GM19438 (cell line): ENCODE measurements around the gene ZBTB8OS.
"Not testable (repeated sequence)": the region's sequence is repeated elsewhere in the genome, so short reads cannot be mapped to it uniquely, and the experiment has no call there.

Source experiments
- ATAC-seq: cut with Tn5 transposase; IDR thresholded peaks from one replicate; pipeline ENCODE4 v1.9.1; 2021; ENCODE audit warnings: low read depth; ENCODE audit not compliant: unreplicated experiment

Gene ZBTB8OS

GRCh38 chr1:32650248-32650751 lies at the start of gene ZBTB8OS:
TSS of gene ZBTB8OS (minus strand) at chr1:32650550. CDS start at chr1:32650529, 21 bp downstream.
- peak; percentile 61 for ATAC-seq

GRCh38 chr1:32696996-32697395 lies 46.6 kb upstream of the ZBTB8OS start:
- ATAC-seq: not testable (repeated sequence)

GRCh38 chr1:32696041-32696440 lies 45.7 kb upstream of the ZBTB8OS start:
- no peak for ATAC-seq

GRCh38 chr1:32695098-32695904 lies 45.0 kb upstream of the ZBTB8OS start:
- ATAC-seq: no peak

- ATAC-seq: no peak
Measured at GRCh38 chr1:32693455-32694174, 43.3 kb upstream of the ZBTB8OS start.

- ATAC-seq: no peak
Measured at GRCh38 chr1:32686387-32686786, 36.0 kb upstream of the ZBTB8OS start.

- ATAC-seq: no peak
Measured at GRCh38 chr1:32685498-32685897, 35.1 kb upstream of the ZBTB8OS start.

GRCh38 chr1:32684167-32684811 lies 33.9 kb upstream of the ZBTB8OS start:
- ATAC-seq: no peak

GRCh38 chr1:32683397-32683796 lies 33.0 kb upstream of the ZBTB8OS start:
- no peak for ATAC-seq

- no peak for ATAC-seq
Measured at GRCh38 chr1:32681999-32682398, 31.6 kb upstream of the ZBTB8OS start.

- ATAC-seq: no peak
Measured at GRCh38 chr1:32681509-32681908, 31.2 kb upstream of the ZBTB8OS start.

GRCh38 chr1:32680642-32681041 lies 30.3 kb upstream of the ZBTB8OS start:
- ATAC-seq: no peak

GRCh38 chr1:32679993-32680392 lies 29.6 kb upstream of the ZBTB8OS start:
- not testable (repeated sequence) for ATAC-seq

- ATAC-seq: no peak
Measured at GRCh38 chr1:32676945-32677344, 26.6 kb upstream of the ZBTB8OS start.

- ATAC-seq: not testable (repeated sequence)
Measured at GRCh38 chr1:32668716-32669115, 18.4 kb upstream of the ZBTB8OS start.

GRCh38 chr1:32666901-32667566 lies 16.7 kb upstream of the ZBTB8OS start:
- ATAC-seq: no peak

GRCh38 chr1:32665915-32666314 lies 15.6 kb upstream of the ZBTB8OS start:
- no peak for ATAC-seq

GRCh38 chr1:32659581-32659980 lies 9.2 kb upstream of the ZBTB8OS start:
- no peak for ATAC-seq

GRCh38 chr1:32652244-32652962 lies 2.1 kb upstream of the ZBTB8OS start:
- ATAC-seq: no peak
